Progenitor cell of endocrine pancreas (in vitro differentiated cells): ENCODE measurements around the gene PLXND1. TPM values are rescaled to one million over a fixed set of nuclear protein-coding genes. Genes with fewer than 3 reads are reported as not detected.
A peak's percentile ranks its signal among the peaks of the same experiment; 100 is the strongest.

ENCODE experiments used
- DNase-seq: peaks from one replicate; pipeline ENCODE4 v3.0.0; 2021; ENCODE audit warnings: low spot score; ENCODE audit not compliant: unreplicated experiment
- H3K27ac Mint-ChIP-seq: 2 replicates; pipeline ENCODE4 v1.8.0; 2021; ENCODE audit warnings: mild to moderate bottlenecking, moderate library complexity, mixed read lengths
- H3K27me3 Mint-ChIP-seq: 2 replicates; pipeline ENCODE4 v1.8.0; 2021; ENCODE audit warnings: mixed read lengths
- H3K36me3 Mint-ChIP-seq: 2 replicates; pipeline ENCODE4 v1.8.0; 2022; ENCODE audit warnings: mixed read lengths; ENCODE audit not compliant: insufficient read depth
- H3K4me1 Mint-ChIP-seq: 2 replicates; pipeline ENCODE4 v1.8.0; 2021; ENCODE audit warnings: low read depth, mixed read lengths
- H3K4me3 Mint-ChIP-seq: 2 replicates; pipeline ENCODE4 v1.8.0; 2021; ENCODE audit warnings: low read depth, mild to moderate bottlenecking, moderate library complexity, mixed read lengths
- H3K9me3 Mint-ChIP-seq: 2 replicates; pipeline ENCODE4 v1.8.0; 2021; ENCODE audit warnings: low read depth, mixed read lengths
- total RNA-seq: library from RNA; stranded (reverse); gene quantifications from 2 replicates; pipeline ENCODE4 v1.2.1, GENCODE V29; 2021
- TF ChIP-seq, protein P1 (sequence below): fragments of 200-600 bp; sonication (generic); IDR thresholded peaks from one replicate; pipeline ENCODE4 v1.5.0; 2021; ENCODE audit warnings: antibody characterized with exemption, mild to moderate bottlenecking; ENCODE audit not compliant: unreplicated experiment

PLXND1 gene
- total RNA-seq, 1 donor from 2014 or later, result 18.0 TPM

DNA sequence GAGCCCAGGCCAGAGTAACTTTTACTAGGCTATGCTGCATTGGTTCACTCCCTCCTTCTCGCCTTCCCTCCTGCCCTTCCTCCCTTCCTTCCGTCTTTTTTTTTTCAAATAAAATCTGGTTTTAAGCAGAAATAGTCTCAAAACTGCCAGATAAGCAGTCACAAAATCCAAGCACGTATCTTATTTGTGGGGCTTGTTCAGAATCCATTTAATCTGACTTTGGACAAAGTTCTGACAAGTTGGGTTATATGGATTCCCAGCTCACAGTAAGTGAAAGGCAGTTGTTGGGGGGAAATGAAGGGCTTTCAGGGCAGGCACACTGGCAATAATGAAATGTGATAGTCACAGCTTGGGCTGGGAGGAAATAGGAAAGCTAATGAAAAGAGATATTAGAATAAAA, 32.0 kb upstream of the PLXND1 start:
- H3K9me3 Mint-ChIP-seq, result peaks cover 14% of the 10 kb centered on the region
- H3K27ac Mint-ChIP-seq, result no peak overlapping the region
- no peak overlapping the region for H3K4me3 Mint-ChIP-seq
- H3K36me3 Mint-ChIP-seq, result peaks cover 3% of the 10 kb centered on the region
- H3K4me1 Mint-ChIP-seq, result peaks cover 13% of the 10 kb centered on the region
- DNase-seq, result no peak
- no peaks in the 10 kb centered on the region for H3K27me3 Mint-ChIP-seq
- TF ChIP-seq, protein P1, sequence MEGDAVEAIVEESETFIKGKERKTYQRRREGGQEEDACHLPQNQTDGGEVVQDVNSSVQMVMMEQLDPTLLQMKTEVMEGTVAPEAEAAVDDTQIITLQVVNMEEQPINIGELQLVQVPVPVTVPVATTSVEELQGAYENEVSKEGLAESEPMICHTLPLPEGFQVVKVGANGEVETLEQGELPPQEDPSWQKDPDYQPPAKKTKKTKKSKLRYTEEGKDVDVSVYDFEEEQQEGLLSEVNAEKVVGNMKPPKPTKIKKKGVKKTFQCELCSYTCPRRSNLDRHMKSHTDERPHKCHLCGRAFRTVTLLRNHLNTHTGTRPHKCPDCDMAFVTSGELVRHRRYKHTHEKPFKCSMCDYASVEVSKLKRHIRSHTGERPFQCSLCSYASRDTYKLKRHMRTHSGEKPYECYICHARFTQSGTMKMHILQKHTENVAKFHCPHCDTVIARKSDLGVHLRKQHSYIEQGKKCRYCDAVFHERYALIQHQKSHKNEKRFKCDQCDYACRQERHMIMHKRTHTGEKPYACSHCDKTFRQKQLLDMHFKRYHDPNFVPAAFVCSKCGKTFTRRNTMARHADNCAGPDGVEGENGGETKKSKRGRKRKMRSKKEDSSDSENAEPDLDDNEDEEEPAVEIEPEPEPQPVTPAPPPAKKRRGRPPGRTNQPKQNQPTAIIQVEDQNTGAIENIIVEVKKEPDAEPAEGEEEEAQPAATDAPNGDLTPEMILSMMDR, result no peak

DNA sequence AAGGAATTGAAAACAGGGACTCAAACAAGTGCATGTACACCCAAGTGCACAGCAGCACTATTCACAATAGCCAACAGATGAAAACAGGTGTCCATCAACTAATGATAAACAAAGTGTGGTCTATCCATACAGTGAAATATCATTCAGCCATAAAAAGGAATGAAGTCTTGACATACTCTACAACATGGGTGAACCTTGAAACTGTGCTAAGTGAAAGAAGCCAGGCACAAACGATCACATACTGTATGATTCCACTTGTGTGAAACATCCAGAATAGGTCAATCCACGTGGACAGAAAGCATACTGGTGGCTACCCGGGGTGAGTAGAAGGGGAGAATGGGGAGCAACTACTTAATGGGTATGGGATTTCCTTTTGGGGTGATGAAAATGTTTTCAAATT, 29.6 kb upstream of the PLXND1 start:
- peak overlapping the region; percentile 47 for H3K27ac Mint-ChIP-seq
- H3K9me3 Mint-ChIP-seq, result peaks cover 14% of the 10 kb centered on the region

DNA sequence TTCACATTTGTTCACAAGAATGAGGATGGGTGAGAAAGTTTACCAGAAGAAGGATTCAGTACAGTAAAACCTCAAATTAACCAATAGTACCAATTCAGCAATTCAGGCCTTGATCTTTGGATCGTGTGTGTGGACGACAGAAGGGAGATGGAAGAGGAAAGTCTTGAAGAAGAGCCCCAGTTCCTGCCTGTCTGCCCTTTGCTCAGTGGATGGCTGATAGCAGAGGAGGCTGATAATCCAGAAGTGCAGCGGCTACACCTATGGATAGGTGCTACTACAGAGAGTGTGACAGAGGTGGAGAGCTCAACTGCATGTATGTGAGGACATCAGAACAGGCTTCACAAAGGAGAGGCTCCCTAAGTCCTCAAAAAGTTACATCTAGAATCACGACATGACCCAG, 29.2 kb upstream of the PLXND1 start:
- TF ChIP-seq, protein P1, result no peak
- Mint-ChIP-seq H3K4me1 (peaks cover 2% of the 10 kb centered on the region), H3K27ac (no peak overlapping the region), H3K36me3 (peaks cover 3% of the 10 kb centered on the region), H3K27me3 (no peaks in the 10 kb centered on the region), H3K4me3 (no peak overlapping the region), H3K9me3 (peaks cover 14% of the 10 kb centered on the region)
- no peak for DNase-seq

More for the DNA sequence above, 29.6 kb upstream of the PLXND1 start:
- H3K36me3 Mint-ChIP-seq, result peaks cover 3% of the 10 kb centered on the region
- TF ChIP-seq, protein P1, result no peak
- peaks cover 4% of the 10 kb centered on the region for H3K4me1 Mint-ChIP-seq
- H3K27me3 Mint-ChIP-seq, result no peaks in the 10 kb centered on the region
- no peak for DNase-seq
- H3K4me3 Mint-ChIP-seq, result no peak overlapping the region

DNA sequence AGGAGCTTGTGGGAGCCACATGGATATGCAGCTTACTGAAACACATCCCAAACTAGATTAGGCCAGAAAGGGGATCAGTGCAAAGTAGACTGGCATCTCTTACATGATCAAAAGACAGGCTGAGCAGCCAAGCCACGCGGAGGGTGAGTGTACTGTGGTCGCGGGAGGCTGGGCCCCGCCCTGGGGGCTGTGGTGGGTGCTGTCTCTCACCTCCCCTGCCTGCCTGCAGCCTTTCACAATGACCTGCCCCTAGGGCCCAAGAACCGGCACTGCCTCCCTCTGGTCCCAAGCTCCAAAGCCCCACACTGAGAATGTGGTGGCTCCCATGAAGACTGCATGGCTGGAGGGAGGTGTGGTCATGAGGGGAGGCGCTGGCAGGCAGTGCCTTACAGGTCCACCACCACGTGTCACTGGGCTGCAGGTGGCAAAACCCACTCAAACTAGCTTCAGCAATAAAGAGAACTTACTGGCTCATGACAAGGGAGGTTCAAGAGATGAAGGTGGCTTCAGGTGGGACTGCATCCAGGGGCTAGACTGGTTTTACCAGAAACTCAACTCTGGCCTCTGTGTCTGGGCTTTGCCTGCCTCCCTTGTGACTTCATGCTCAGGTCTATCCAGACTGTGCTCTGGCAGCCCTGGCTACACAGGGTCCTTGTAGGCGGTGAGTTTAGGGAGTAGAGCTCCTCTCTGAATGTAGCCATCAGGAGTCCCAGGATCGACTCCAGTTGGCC, 27.4 kb upstream of the PLXND1 start:
- peaks cover 2% of the 10 kb centered on the region for H3K4me1 Mint-ChIP-seq
- peaks cover 14% of the 10 kb centered on the region for H3K9me3 Mint-ChIP-seq
- H3K4me3 Mint-ChIP-seq, result no peak overlapping the region
- no peaks in the 10 kb centered on the region for H3K27me3 Mint-ChIP-seq
- H3K36me3 Mint-ChIP-seq, result peaks cover 3% of the 10 kb centered on the region
- TF ChIP-seq, protein P1, result no peak
- H3K27ac Mint-ChIP-seq, result no peak overlapping the region
- DNase-seq, result no peak

DNA sequence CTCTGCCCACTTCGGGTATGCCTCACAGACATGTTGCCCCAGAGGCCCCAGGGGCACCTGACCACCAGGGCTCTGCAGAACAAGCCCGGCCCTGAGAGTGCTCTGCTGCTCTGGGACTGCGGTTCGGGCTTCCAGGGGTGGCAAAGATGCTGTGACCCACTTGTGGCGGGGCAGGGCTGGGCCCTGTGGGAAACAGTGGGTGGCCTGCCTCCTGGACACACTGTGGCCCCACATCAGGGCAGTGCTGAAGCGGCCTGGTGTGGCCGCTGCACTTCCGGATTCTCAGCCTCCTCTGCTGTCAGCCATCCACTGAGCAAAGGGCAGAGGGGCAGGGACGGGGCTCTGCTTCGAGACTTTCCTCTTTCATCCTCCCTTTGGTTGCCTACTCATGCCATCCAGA, 26.5 kb upstream of the PLXND1 start:
- peaks cover 14% of the 10 kb centered on the region for H3K9me3 Mint-ChIP-seq
- DNase-seq, result no peak
- TF ChIP-seq, protein P1, result no peak
- H3K27ac Mint-ChIP-seq, result no peak overlapping the region
- H3K36me3 Mint-ChIP-seq, result peaks cover 3% of the 10 kb centered on the region
- no peaks in the 10 kb centered on the region for H3K27me3 Mint-ChIP-seq
- H3K4me1 Mint-ChIP-seq, result peaks cover 5% of the 10 kb centered on the region
- H3K4me3 Mint-ChIP-seq, result no peak overlapping the region
